ENCODE results near the gene MAPRE3.

Gene MAPRE3

GRCh38 chr2:26991717-26992116 is 21.3 kb downstream of the MAPRE3 start:
- TF ChIP-seq CTCF (IDR thresholded peaks at IDR 0.05; ENCODE audit: control insufficient read depth, extremely low read depth, insufficient read depth) = no peak
- DNase-seq (ENCODE audit: low read depth) = no peak
- no peak overlapping the region for H3K4me3 ChIP-seq (ENCODE audit: low read depth, low read length)

GRCh38 chr2:26993768-26994167 is 23.3 kb downstream of the MAPRE3 start:
- H3K4me3 ChIP-seq (ENCODE audit: low read depth, low read length) = no peak overlapping the region
- DNase-seq (ENCODE audit: low read depth) = no peak
- TF ChIP-seq CTCF (IDR thresholded peaks at IDR 0.05; ENCODE audit: control insufficient read depth, extremely low read depth, insufficient read depth) = no peak

GRCh38 chr2:26994983-26995382 is 24.5 kb downstream of the MAPRE3 start:
- H3K4me3 ChIP-seq (ENCODE audit: low read depth, low read length) = no peak overlapping the region
- TF ChIP-seq CTCF (IDR thresholded peaks at IDR 0.05; ENCODE audit: control insufficient read depth, extremely low read depth, insufficient read depth) = no peak
- DNase-seq (ENCODE audit: low read depth) = no peak

- no peak for TF ChIP-seq CTCF (IDR thresholded peaks at IDR 0.05; ENCODE audit: control insufficient read depth, extremely low read depth, insufficient read depth)
- H3K4me3 ChIP-seq (ENCODE audit: low read depth, low read length) = no peak overlapping the region
- no peak for DNase-seq (ENCODE audit: low read depth)
Measured at GRCh38 chr2:26997394-26997793, 27.0 kb downstream of the MAPRE3 start.

GRCh38 chr2:26998323-26998722 is 27.9 kb downstream of the MAPRE3 start:
- TF ChIP-seq CTCF (IDR thresholded peaks at IDR 0.05; ENCODE audit: control insufficient read depth, extremely low read depth, insufficient read depth) = no peak
- no peak for DNase-seq (ENCODE audit: low read depth)
- H3K4me3 ChIP-seq (ENCODE audit: low read depth, low read length) = no peak overlapping the region

- no peak for DNase-seq (ENCODE audit: low read depth)
Measured at GRCh38 chr2:27000228-27000627, 29.8 kb downstream of the MAPRE3 start.

More at GRCh38 chr2:27000228-27000627, 29.8 kb downstream of the MAPRE3 start:
- TF ChIP-seq CTCF (IDR thresholded peaks at IDR 0.05; ENCODE audit: control insufficient read depth, extremely low read depth, insufficient read depth) = no peak
- no peak overlapping the region for H3K4me3 ChIP-seq (ENCODE audit: low read depth, low read length)

Measured in LNCaP clone FGC (cell line).